GM19467 (cell line): ENCODE measurements around the gene GSTO2.

Experiments used
- ATAC-seq: cut with Tn5 transposase; IDR thresholded peaks from one replicate; pipeline ENCODE4 v1.9.1; 2021; ENCODE audit warnings: mild to moderate bottlenecking, moderate library complexity; ENCODE audit not compliant: unreplicated experiment

GSTO2 gene

GRCh38 chr10:104279550-104280259 is 10.7 kb downstream of the GSTO2 start:
- ATAC-seq, result no peak

- ATAC-seq, result no peak
Observed at GRCh38 chr10:104281694-104282093, 12.7 kb downstream of the GSTO2 start.

- no peak for ATAC-seq
Observed at GRCh38 chr10:104284846-104285245, 15.9 kb downstream of the GSTO2 start.

- no peak for ATAC-seq
Observed at GRCh38 chr10:104286939-104287338, 18.0 kb downstream of the GSTO2 start.

DNA sequence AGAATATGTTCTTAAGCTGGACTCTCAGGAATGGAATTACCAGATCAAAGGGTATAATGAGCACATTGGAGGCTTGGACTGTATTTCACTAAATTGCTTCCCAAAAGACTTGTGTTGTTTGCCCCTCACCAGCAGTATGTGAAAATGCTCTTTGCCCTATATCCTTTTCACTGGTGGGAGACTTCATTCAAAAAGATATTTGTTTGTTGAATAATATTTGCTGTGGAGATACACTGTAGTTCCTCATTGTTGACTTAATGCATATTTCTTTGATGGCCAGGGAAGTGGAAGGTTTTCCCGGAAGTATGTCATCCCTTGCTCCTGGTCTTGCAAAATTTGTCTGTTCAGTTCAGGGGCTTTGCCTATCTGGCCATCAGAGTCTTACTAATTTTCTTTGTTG is 19.4 kb downstream of the GSTO2 start:
- no peak for ATAC-seq

DNA sequence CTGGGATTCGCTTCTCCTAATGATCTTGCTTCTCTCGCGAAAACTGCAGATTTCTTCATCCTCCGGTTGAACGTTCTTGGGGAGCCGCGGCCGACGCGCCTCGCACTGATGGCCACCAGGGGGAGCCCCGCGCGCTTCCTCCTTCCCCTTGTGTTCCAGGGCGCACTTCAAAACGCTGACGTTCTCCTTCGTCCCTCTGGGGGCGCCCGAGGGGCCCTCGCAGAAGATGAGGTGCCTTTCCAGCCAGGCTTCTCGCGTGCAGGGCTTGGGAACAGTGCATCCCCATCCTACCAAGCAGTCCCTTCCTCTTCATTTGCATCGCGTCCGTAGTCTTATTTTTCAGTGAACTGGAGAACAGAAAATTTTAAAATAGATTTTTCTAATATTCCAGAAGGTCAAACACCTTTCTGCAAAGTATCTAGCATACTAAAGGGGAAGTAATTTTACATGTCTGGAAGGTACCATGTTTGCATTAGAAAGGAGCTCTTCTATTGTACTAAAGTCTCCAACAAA is 22.5 kb downstream of the GSTO2 start:
- ATAC-seq, result peak; percentile 98

- ATAC-seq, result no peak
Observed at GRCh38 chr10:104293011-104293410, 24.0 kb downstream of the GSTO2 start.

DNA sequence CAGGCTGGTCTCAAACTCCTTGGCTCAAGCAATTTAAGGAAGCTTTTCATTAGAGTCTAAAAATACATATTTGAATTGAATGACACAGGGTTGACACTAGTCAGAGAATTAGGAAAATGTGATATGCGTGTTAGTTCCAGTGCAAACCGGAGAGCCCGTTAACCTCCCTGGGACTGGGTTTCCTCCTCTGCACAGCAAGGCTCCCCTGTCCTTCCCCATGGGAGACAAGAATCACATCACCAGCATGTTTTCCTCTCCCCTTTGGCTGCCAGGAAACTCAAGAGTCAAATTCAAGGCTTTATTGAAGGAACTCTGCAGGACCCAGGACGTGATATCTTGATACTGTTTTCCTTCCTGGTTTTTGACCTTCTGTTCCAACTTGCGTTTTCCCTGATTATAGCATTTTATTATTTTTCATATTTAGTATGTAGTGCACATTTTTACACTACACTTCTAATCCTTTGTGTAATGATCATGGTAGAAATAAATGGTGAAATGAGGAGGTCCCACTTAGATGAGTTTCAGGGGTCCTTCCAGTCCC is 24.9 kb downstream of the GSTO2 start:
- no peak for ATAC-seq

GRCh38 chr10:104296687-104297436 is 27.9 kb downstream of the GSTO2 start:
- ATAC-seq, result no peak

DNA sequence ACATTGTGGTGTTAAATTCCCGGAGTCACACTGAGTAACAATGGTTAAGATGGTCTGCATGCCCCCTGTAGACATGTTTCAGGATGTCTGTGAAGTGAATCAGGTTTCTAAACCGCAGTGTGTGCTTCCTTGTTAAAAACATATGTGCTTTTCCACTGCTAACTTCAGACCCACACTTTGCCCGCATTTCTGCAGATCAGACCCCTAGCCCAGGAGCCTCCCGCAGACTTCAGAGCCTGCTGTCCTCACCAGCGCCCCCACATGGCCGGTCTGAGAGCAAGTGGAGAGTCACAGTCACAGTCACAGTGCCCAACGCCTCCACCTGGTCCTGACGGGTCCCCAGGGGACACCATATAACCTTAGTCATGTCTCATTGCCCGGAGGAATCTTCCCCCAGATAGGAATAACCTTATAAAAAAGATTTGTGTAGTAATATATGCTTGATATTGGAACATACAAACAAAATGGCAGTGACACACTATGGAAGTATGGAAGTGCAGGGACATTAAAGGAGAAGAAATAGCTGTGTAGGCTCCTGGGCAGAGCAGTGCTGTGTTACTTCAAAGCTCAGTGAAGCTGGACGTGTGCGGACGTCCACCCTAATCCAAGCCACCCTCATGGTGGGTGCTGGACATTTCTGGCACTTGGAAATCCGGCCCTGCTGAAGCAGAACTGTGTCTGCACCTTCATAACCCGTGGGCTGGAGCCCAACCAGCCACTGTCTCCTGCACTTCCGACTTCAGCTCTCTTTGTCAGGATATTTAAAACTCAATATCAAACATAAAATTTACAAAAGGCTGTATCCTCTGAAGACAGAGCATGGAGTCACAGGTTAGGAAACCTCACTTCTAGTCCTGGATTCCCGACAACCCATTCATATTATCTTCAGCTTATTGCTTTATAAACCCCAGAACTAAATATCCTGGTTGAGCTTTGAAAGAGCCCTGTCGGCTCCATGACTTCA is 29.0 kb downstream of the GSTO2 start:
- ATAC-seq, result no peak

DNA sequence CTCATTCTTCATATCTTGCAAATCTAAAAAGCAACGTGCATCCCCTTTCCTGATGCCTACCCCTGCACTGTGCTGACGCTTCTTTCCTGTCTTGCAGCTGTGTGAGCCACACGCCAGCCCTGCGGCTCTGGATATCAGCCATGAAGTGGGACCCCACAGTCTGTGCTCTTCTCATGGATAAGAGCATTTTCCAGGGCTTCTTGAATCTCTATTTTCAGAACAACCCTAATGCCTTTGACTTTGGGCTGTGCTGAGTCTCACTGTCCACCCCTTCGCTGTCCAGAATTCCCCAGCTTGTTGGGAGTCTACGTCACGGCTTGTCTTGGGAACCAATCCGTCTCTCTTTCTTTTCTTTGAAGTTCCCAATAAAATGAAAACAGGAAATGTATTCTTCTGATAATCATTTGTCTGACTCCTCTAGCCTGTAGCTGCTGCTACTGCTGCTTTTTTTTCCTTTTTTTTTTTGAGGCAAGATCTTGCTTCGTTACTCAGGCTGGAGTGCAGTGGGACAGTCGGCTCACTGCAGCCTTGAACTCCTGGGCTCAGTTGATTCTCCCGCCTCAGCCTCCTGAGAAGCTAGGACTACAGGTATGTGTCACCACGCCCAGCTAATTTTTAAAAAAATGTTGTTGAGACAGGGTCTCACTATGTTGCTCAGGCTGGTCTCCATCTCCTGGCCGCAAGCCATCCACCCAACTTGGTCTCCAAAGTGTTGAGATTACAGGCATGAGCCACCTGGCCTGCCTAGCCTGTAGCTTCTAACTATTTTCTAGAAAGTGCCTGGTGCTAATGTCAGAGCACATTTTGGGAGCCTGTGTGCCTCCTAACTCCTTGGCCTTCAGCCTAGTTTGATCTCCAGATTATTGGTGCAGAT is 30.3 kb downstream of the GSTO2 start:
- ATAC-seq, result no peak

DNA sequence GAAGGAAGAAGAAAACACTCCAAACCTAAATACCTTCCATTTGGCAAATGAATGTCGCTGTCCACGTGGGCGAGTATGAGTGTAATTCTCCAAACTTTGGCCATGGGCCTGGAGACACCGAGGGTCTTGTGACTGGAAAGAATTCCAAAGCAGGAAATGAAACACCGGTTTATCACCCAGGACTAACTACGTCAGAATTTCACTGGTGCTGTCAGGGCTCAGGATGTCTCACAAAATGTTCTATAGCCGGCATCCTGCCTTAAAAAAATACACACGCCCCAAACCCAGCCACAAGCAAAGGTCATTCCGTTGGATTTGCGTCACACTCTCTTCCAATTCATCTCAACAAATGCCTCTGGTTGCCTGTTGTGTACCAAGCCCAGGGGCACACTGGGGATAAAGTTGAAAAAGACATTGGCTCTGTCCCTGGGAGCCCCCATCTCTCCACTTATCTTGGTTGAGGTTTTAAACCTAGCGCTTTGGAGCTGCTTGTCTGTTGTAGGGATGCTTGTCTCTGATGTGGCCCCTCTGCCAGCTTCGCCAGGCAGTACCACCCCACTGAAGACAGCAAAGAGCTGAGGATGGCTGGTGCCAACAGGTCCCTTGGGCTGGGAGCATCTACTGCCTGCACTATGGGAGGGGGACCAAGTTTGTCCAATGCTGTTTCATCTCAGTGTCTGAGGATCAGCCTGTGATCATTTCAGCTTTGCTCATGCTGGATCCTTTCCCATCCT is 31.2 kb downstream of the GSTO2 start:
- no peak for ATAC-seq

GRCh38 chr10:104300736-104301292 is 31.8 kb downstream of the GSTO2 start:
- no peak for ATAC-seq

- ATAC-seq, result no peak
Observed at GRCh38 chr10:104301907-104302690, 33.1 kb downstream of the GSTO2 start.

GRCh38 chr10:104303594-104304355 is 34.8 kb downstream of the GSTO2 start:
- no peak for ATAC-seq

DNA sequence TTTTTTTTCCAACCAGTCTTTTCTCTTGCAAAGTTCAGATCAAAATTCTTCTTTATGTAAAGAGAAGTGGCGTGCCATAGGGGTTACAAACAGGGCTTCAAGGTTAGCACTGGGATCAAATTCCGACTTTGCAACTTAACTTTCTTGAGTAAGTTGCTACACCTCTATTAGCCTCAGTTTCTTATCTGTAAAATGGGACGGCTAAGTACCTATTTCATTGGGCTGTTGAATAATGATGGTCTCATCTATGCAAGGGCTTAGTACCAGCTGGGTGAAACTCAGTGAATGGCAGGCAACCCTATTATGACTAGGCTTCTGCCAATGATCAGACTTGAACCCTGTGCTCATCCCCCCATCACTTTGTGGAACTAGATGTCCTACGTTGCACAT is 35.4 kb downstream of the GSTO2 start:
- ATAC-seq, result no peak

GRCh38 chr10:104304927-104305326 is 35.9 kb downstream of the GSTO2 start:
- no peak for ATAC-seq
